Measurements from ENCODE around the gene NFAM1.

DNA sequence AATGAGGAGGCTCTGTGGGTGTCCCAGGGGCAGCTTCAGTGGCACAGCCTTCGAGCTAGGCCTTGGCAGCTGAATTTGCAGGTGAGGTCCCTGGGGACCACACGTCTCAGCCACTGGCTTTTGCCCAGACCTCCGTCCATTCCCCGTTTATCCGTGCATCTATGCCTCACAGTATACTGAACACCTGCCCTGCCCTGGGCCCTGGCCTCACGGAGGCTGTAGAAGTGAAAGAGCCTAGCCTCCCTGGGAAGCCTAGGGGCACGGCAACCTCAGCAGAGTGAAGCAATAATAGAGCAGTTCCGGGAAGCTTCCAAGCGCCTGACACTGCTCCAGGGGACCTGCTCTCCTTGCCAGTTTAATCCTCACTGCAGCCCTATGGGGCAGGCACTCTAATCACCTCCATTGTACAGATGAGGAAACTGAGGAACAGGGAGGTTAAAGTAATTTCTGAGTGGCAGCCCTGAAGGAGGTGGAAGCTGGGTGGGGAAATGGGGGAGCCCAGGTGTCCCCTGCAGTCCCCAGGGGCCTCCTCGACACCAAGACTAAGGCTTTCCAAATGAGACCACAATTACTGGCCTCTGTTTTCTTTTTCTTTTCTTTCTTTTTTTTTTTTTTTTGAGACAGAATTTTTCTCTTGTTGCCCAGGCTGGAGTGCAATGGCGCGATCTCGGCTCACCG lies 2.7 kb upstream of the NFAM1 start:
- TF ChIP-seq, protein P1, sequence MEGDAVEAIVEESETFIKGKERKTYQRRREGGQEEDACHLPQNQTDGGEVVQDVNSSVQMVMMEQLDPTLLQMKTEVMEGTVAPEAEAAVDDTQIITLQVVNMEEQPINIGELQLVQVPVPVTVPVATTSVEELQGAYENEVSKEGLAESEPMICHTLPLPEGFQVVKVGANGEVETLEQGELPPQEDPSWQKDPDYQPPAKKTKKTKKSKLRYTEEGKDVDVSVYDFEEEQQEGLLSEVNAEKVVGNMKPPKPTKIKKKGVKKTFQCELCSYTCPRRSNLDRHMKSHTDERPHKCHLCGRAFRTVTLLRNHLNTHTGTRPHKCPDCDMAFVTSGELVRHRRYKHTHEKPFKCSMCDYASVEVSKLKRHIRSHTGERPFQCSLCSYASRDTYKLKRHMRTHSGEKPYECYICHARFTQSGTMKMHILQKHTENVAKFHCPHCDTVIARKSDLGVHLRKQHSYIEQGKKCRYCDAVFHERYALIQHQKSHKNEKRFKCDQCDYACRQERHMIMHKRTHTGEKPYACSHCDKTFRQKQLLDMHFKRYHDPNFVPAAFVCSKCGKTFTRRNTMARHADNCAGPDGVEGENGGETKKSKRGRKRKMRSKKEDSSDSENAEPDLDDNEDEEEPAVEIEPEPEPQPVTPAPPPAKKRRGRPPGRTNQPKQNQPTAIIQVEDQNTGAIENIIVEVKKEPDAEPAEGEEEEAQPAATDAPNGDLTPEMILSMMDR (IDR thresholded peaks at IDR 0.05) = no peak
- TF ChIP-seq POLR2A (IDR thresholded peaks at IDR 0.05) = no peak
